ENCODE data around the gene CATSPERE.

Gene CATSPERE

GRCh38 chr1:244599937-244600350 is 138.9 kb downstream of the CATSPERE start:
- no peak overlapping the region for H3K4me3 ChIP-seq (ENCODE audit: low read depth, low read length)
- no peak for TF ChIP-seq CTCF (IDR thresholded peaks at IDR 0.05; ENCODE audit: insufficient read depth, low read depth, low read length, missing control alignments)
- peak; percentile 68 for DNase-seq (ENCODE audit: low read depth)

- DNase-seq (ENCODE audit: low read depth), result no peak
- TF ChIP-seq CTCF (IDR thresholded peaks at IDR 0.05; ENCODE audit: insufficient read depth, low read depth, low read length, missing control alignments), result no peak
- no peak overlapping the region for H3K4me3 ChIP-seq (ENCODE audit: low read depth, low read length)
These were observed 140.3 kb downstream of the CATSPERE start for GRCh38 chr1:244601336-244601735.

- peak; percentile 53 for TF ChIP-seq CTCF (IDR thresholded peaks at IDR 0.05; ENCODE audit: insufficient read depth, low read depth, low read length, missing control alignments)
- DNase-seq (ENCODE audit: low read depth), result peak; percentile 27
- no peak overlapping the region for H3K4me3 ChIP-seq (ENCODE audit: low read depth, low read length)
These were observed 142.4 kb downstream of the CATSPERE start for GRCh38 chr1:244603498-244603897.

- DNase-seq (ENCODE audit: low read depth), result no peak
- no peak overlapping the region for H3K4me3 ChIP-seq (ENCODE audit: low read depth, low read length)
- no peak for TF ChIP-seq CTCF (IDR thresholded peaks at IDR 0.05; ENCODE audit: insufficient read depth, low read depth, low read length, missing control alignments)
These were observed 144.8 kb downstream of the CATSPERE start for GRCh38 chr1:244605835-244606370.

- no peak overlapping the region for H3K4me3 ChIP-seq (ENCODE audit: low read depth, low read length)
- no peak for DNase-seq (ENCODE audit: low read depth)
- no peak for TF ChIP-seq CTCF (IDR thresholded peaks at IDR 0.05; ENCODE audit: insufficient read depth, low read depth, low read length, missing control alignments)
These were observed 153.2 kb downstream of the CATSPERE start for GRCh38 chr1:244614113-244614836.

- no peak for DNase-seq (ENCODE audit: low read depth)
- TF ChIP-seq CTCF (IDR thresholded peaks at IDR 0.05; ENCODE audit: insufficient read depth, low read depth, low read length, missing control alignments), result no peak
- H3K4me3 ChIP-seq (ENCODE audit: low read depth, low read length), result no peak overlapping the region
These were observed 153.8 kb downstream of the CATSPERE start for GRCh38 chr1:244614879-244615278.

- TF ChIP-seq CTCF (IDR thresholded peaks at IDR 0.05; ENCODE audit: insufficient read depth, low read depth, low read length, missing control alignments), result no peak
- DNase-seq (ENCODE audit: low read depth), result no peak
- no peak overlapping the region for H3K4me3 ChIP-seq (ENCODE audit: low read depth, low read length)
These were observed 154.2 kb downstream of the CATSPERE start for GRCh38 chr1:244615301-244615700.

Data from GM12865 (cell line).